Dermis blood vessel endothelial cell (primary cell): Measurements from ENCODE around the gene VEPH1. TPM values are rescaled to one million over a fixed set of nuclear protein-coding genes. Genes with fewer than 3 reads are reported as not detected.
"Not testable (repeated sequence)": the region's sequence is repeated elsewhere in the genome, so short reads cannot be mapped to it uniquely, and the experiment has no call there.

Source experiments
- DNase-seq: peaks from one replicate; pipeline ENCODE4 v3.0.0; 2010
- total RNA-seq: library from RNA; depleted of rRNA; stranded (reverse); fragments of >200 nt; gene quantifications from 2 replicates; pipeline ENCODE4 v1.2.3, GENCODE V29; 2014

VEPH1 gene
- total RNA-seq, 1 donor from 2014 or later, result 8.2 TPM

GRCh38 chr3:157384031-157384430, 119.2 kb downstream of the VEPH1 start:
- DNase-seq, result peak; percentile 29

- no peak for DNase-seq
These were observed 121.6 kb downstream of the VEPH1 start for GRCh38 chr3:157381606-157382005.

- DNase-seq, result no peak
These were observed 123.6 kb downstream of the VEPH1 start for GRCh38 chr3:157379525-157380140.

- DNase-seq, result no peak
These were observed 126.5 kb downstream of the VEPH1 start for GRCh38 chr3:157376603-157377300.

- no peak for DNase-seq
These were observed 127.8 kb downstream of the VEPH1 start for GRCh38 chr3:157375342-157375986.

GRCh38 chr3:157374933-157375332, 128.3 kb downstream of the VEPH1 start:
- no peak for DNase-seq

GRCh38 chr3:157373783-157374182, 129.4 kb downstream of the VEPH1 start:
- no peak for DNase-seq

GRCh38 chr3:157370867-157371266, 132.3 kb downstream of the VEPH1 start:
- DNase-seq, result no peak

- peak; percentile 60 for DNase-seq
These were observed 133.3 kb downstream of the VEPH1 start for GRCh38 chr3:157369727-157370421.

- DNase-seq, result no peak
These were observed 135.0 kb downstream of the VEPH1 start for GRCh38 chr3:157368171-157368570.

GRCh38 chr3:157363393-157363792, 139.8 kb downstream of the VEPH1 start:
- DNase-seq, result no peak

- no peak for DNase-seq
These were observed 140.9 kb downstream of the VEPH1 start for GRCh38 chr3:157362348-157362747.

GRCh38 chr3:157360044-157360443, 143.2 kb downstream of the VEPH1 start:
- DNase-seq, result peak; percentile 95

- DNase-seq, result no peak
These were observed 146.7 kb downstream of the VEPH1 start for GRCh38 chr3:157356541-157356940.

GRCh38 chr3:157355276-157355675, 147.9 kb downstream of the VEPH1 start:
- no peak for DNase-seq

GRCh38 chr3:157354722-157355121, 148.5 kb downstream of the VEPH1 start:
- DNase-seq, result peak; percentile 83

- DNase-seq, result no peak
These were observed 149.0 kb downstream of the VEPH1 start for GRCh38 chr3:157354254-157354653.

- DNase-seq, result no peak
These were observed 149.6 kb downstream of the VEPH1 start for GRCh38 chr3:157353652-157354051.

- DNase-seq, result no peak
These were observed 151.2 kb downstream of the VEPH1 start for GRCh38 chr3:157351981-157352380.

- not testable (repeated sequence) for DNase-seq
These were observed 152.6 kb downstream of the VEPH1 start for GRCh38 chr3:157350651-157351050.

GRCh38 chr3:157348304-157349075, 154.7 kb downstream of the VEPH1 start:
- not testable (repeated sequence) for DNase-seq

- no peak for DNase-seq
These were observed 155.5 kb downstream of the VEPH1 start for GRCh38 chr3:157347577-157348303.
